PC-9 (cell line): ENCODE data around the gene CD93.

Experiments used
- CTCF ChIP-seq: fragments of 200-600 bp; sonication (generic); conservative IDR thresholded peaks from 2 replicates; pipeline ENCODE4 v1.6.1; 2017; ENCODE audit warnings: mixed run types, antibody characterized with exemption, mild to moderate bottlenecking, moderate library complexity
- EZH2 ChIP-seq: fragments of 200-600 bp; sonication (generic); IDR thresholded peaks from 2 replicates; pipeline ENCODE4 v1.8.0; 2017; ENCODE audit warnings: antibody characterized with exemption, low read depth

GRCh38 chr20:23036371-23036770 is 49.8 kb downstream of the CD93 start:
- no peak for TF ChIP-seq EZH2
- no peak for TF ChIP-seq CTCF
